Karpas-422 (cell line): ENCODE measurements around the gene ALDH1L2. TPM values are rescaled to one million over a fixed set of nuclear protein-coding genes. Genes with fewer than 3 reads are reported as not detected.

ENCODE experiments used
- DNase-seq: peaks from one replicate; pipeline ENCODE4 v3.0.0-alpha.2; 2015
- H2AFZ ChIP-seq: fragments of 200-600 bp; sonication (generic); 2 replicates; pipeline ENCODE4 v1.6.1; 2014; ENCODE audit warnings: antibody characterized with exemption, low read length, mixed read lengths
- H3K27ac ChIP-seq: fragments of 200-600 bp; sonication (generic); 2 replicates; pipeline ENCODE4 v1.5.1; 2014; ENCODE audit warnings: mild to moderate bottlenecking, low read length, moderate library complexity
- H3K27me3 ChIP-seq: fragments of 200-600 bp; sonication (generic); 2 replicates; pipeline ENCODE4 v1.6.1; 2014; ENCODE audit warnings: low read length, mixed read lengths
- H3K36me3 ChIP-seq: fragments of 200-600 bp; sonication (generic); 2 replicates; pipeline ENCODE4 v1.6.1; 2014; ENCODE audit warnings: low read length, mixed read lengths; ENCODE audit not compliant: insufficient read depth
- H3K4me1 ChIP-seq: fragments of 200-600 bp; sonication (generic); 2 replicates; pipeline ENCODE4 v1.6.1; 2014; ENCODE audit warnings: mild to moderate bottlenecking, low read length, mixed read lengths
- H3K4me2 ChIP-seq: fragments of 200-600 bp; sonication (generic); 2 replicates; pipeline ENCODE4 v1.6.1; 2014; ENCODE audit warnings: low read length, low read depth, mild to moderate bottlenecking; ENCODE audit not compliant: poor library complexity, severe bottlenecking
- H3K4me3 ChIP-seq: fragments of 200-600 bp; sonication (generic); 2 replicates; pipeline ENCODE4 v1.5.1; 2014; ENCODE audit warnings: mild to moderate bottlenecking, antibody characterized with exemption, low read length, mixed read lengths
- H3K79me2 ChIP-seq: fragments of 200-600 bp; sonication (generic); 2 replicates; pipeline ENCODE4 v1.6.1; 2014; ENCODE audit warnings: mild to moderate bottlenecking, low read length, mixed read lengths
- H3K9ac ChIP-seq: fragments of 200-600 bp; sonication (generic); 2 replicates; pipeline ENCODE4 v1.6.0; 2014; ENCODE audit warnings: low read length
- H3K9me2 ChIP-seq: fragments of 200-600 bp; sonication (generic), shearing (Covaris generic); replicated peaks from 2 replicates; pipeline ENCODE4 v1.6.0; 2014; ENCODE audit warnings: mild to moderate bottlenecking, low read length, moderate library complexity; ENCODE audit not compliant: insufficient read depth
- H3K9me3 ChIP-seq: fragments of 300-700, 200-600 bp; sonication (generic); 2 replicates; pipeline ENCODE4 v1.6.1; 2014; ENCODE audit warnings: low read length, mixed read lengths
- H4K20me1 ChIP-seq: fragments of 200-600 bp; sonication (generic); 2 replicates; pipeline ENCODE4 v1.6.1; 2014; ENCODE audit warnings: mild to moderate bottlenecking, antibody characterized with exemption, low read length, low read depth; ENCODE audit not compliant: insufficient read depth
- total RNA-seq: library from RNA; depleted of rRNA; stranded (reverse); fragments of >200 nt; shearing (Covaris generic); gene quantifications from 2 replicates; pipeline ENCODE4 v1.2.3, GENCODE V29; 2014; ENCODE audit warnings: low replicate concordance

Gene ALDH1L2
- total RNA-seq, 1 experiment from 2014 or later = not detected

- H3K4me3 ChIP-seq = no peak overlapping the region
These were observed 23.4 kb downstream of the ALDH1L2 start for GRCh38 chr12:105060715-105061378.

GRCh38 chr12:105057174-105057573 lies 27.1 kb downstream of the ALDH1L2 start:
- no peaks in the 10 kb centered on the region for H3K9me3 ChIP-seq
- no peak overlapping the region for H3K9ac ChIP-seq
- 0 out of 2 replicates have a peak, but pooled peaks cover 2% of the 10 kb centered on the region for H3K27me3 ChIP-seq
- no peak for DNase-seq
- H3K27ac ChIP-seq = no peak overlapping the region
- H4K20me1 ChIP-seq = no peaks in the 10 kb centered on the region
- no peak overlapping the region for H2AFZ ChIP-seq
- H3K4me1 ChIP-seq = peaks cover 8% of the 10 kb centered on the region
- H3K4me3 ChIP-seq = no peak overlapping the region
- no peaks in the 10 kb centered on the region for H3K79me2 ChIP-seq
- H3K4me2 ChIP-seq = no peak overlapping the region
- H3K36me3 ChIP-seq = no peaks in the 10 kb centered on the region
- no peaks in the 10 kb centered on the region for H3K9me2 ChIP-seq

More at GRCh38 chr12:105060715-105061378, 23.4 kb downstream of the ALDH1L2 start:
- no peaks in the 10 kb centered on the region for H3K4me1 ChIP-seq
- no peaks in the 10 kb centered on the region for H4K20me1 ChIP-seq
- H3K36me3 ChIP-seq = no peaks in the 10 kb centered on the region
- no peaks in the 10 kb centered on the region for H3K9me3 ChIP-seq
- no peaks in the 10 kb centered on the region for H3K79me2 ChIP-seq
- no peak overlapping the region for H3K4me2 ChIP-seq
- H3K27ac ChIP-seq = no peak overlapping the region
- H3K27me3 ChIP-seq = 0 out of 2 replicates have a peak, but pooled peaks cover 2% of the 10 kb centered on the region
- DNase-seq = no peak
- no peak overlapping the region for H2AFZ ChIP-seq
- no peaks in the 10 kb centered on the region for H3K9me2 ChIP-seq
- no peak overlapping the region for H3K9ac ChIP-seq

GRCh38 chr12:105053116-105053572 lies 31.1 kb downstream of the ALDH1L2 start:
- no peak overlapping the region for H3K4me3 ChIP-seq
- H2AFZ ChIP-seq = no peak overlapping the region
- peaks cover 16% of the 10 kb centered on the region for H3K4me1 ChIP-seq
- H3K36me3 ChIP-seq = no peaks in the 10 kb centered on the region
- H3K9me3 ChIP-seq = no peaks in the 10 kb centered on the region
- H3K9ac ChIP-seq = no peak overlapping the region
- no peaks in the 10 kb centered on the region for H4K20me1 ChIP-seq
- H3K4me2 ChIP-seq = no peak overlapping the region
- no peaks in the 10 kb centered on the region for H3K79me2 ChIP-seq
- DNase-seq = peak; percentile 91
- H3K9me2 ChIP-seq = no peaks in the 10 kb centered on the region
- 0 out of 2 replicates have a peak, but pooled peaks cover 2% of the 10 kb centered on the region for H3K27me3 ChIP-seq
- H3K27ac ChIP-seq = no peak overlapping the region

GRCh38 chr12:105051981-105052380 lies 32.3 kb downstream of the ALDH1L2 start:
- no peak overlapping the region for H2AFZ ChIP-seq

GRCh38 chr12:105048315-105048714 lies 35.9 kb downstream of the ALDH1L2 start:
- no peaks in the 10 kb centered on the region for H3K79me2 ChIP-seq
- no peak overlapping the region for H3K4me2 ChIP-seq
- no peaks in the 10 kb centered on the region for H3K36me3 ChIP-seq
- no peak overlapping the region for H2AFZ ChIP-seq
- no peaks in the 10 kb centered on the region for H4K20me1 ChIP-seq
- H3K9me3 ChIP-seq = no peaks in the 10 kb centered on the region
- H3K27ac ChIP-seq = no peak overlapping the region
- H3K9ac ChIP-seq = no peak overlapping the region
- H3K4me3 ChIP-seq = no peak overlapping the region
- no peaks in the 10 kb centered on the region for H3K9me2 ChIP-seq
- no peak for DNase-seq
- H3K4me1 ChIP-seq = peaks cover 16% of the 10 kb centered on the region
- H3K27me3 ChIP-seq = no peaks in the 10 kb centered on the region

More at GRCh38 chr12:105051981-105052380, 32.3 kb downstream of the ALDH1L2 start:
- Histone ChIP-seq H3K36me3 (no peaks in the 10 kb centered on the region), H3K9me2 (no peaks in the 10 kb centered on the region), H3K9ac (no peak overlapping the region), H3K79me2 (no peaks in the 10 kb centered on the region), H3K9me3 (no peaks in the 10 kb centered on the region), H4K20me1 (no peaks in the 10 kb centered on the region), H3K4me1 (peaks cover 16% of the 10 kb centered on the region), H3K4me3 (no peak overlapping the region), H3K27me3 (0 out of 2 replicates have a peak, but pooled peaks cover under 1% of the 10 kb centered on the region), H3K27ac (no peak overlapping the region), H3K4me2 (no peak overlapping the region)
- DNase-seq = peak; percentile 66

- H3K4me1 ChIP-seq = peaks cover 9% of the 10 kb centered on the region
- H3K9me3 ChIP-seq = no peaks in the 10 kb centered on the region
- H3K4me2 ChIP-seq = no peak overlapping the region
- H3K27ac ChIP-seq = no peak overlapping the region
- no peaks in the 10 kb centered on the region for H4K20me1 ChIP-seq
- no peaks in the 10 kb centered on the region for H3K27me3 ChIP-seq
- H3K79me2 ChIP-seq = no peaks in the 10 kb centered on the region
- H3K36me3 ChIP-seq = no peaks in the 10 kb centered on the region
- DNase-seq = no peak
- no peak overlapping the region for H2AFZ ChIP-seq
- H3K4me3 ChIP-seq = no peak overlapping the region
- H3K9me2 ChIP-seq = no peaks in the 10 kb centered on the region
- H3K9ac ChIP-seq = no peak overlapping the region
These were observed 37.0 kb downstream of the ALDH1L2 start for GRCh38 chr12:105047308-105047707.

- no peaks in the 10 kb centered on the region for H3K36me3 ChIP-seq
- no peaks in the 10 kb centered on the region for H3K27me3 ChIP-seq
- H3K79me2 ChIP-seq = no peaks in the 10 kb centered on the region
- H3K4me1 ChIP-seq = no peaks in the 10 kb centered on the region
- H2AFZ ChIP-seq = no peak overlapping the region
- no peak overlapping the region for H3K4me2 ChIP-seq
- no peak overlapping the region for H3K4me3 ChIP-seq
- no peaks in the 10 kb centered on the region for H3K9me2 ChIP-seq
- no peaks in the 10 kb centered on the region for H3K9me3 ChIP-seq
- H4K20me1 ChIP-seq = no peaks in the 10 kb centered on the region
- H3K27ac ChIP-seq = no peak overlapping the region
- no peak overlapping the region for H3K9ac ChIP-seq
- no peak for DNase-seq
These were observed 43.1 kb downstream of the ALDH1L2 start for GRCh38 chr12:105041186-105041585.

GRCh38 chr12:105040476-105040875 lies 43.8 kb downstream of the ALDH1L2 start:
- H3K36me3 ChIP-seq = no peaks in the 10 kb centered on the region
- H3K4me1 ChIP-seq = no peaks in the 10 kb centered on the region
- no peak overlapping the region for H3K9ac ChIP-seq
- no peak overlapping the region for H3K27ac ChIP-seq
- no peaks in the 10 kb centered on the region for H3K79me2 ChIP-seq
- no peaks in the 10 kb centered on the region for H3K9me3 ChIP-seq
- no peak overlapping the region for H3K4me3 ChIP-seq
- H3K27me3 ChIP-seq = no peaks in the 10 kb centered on the region
- no peak for DNase-seq
- no peak overlapping the region for H2AFZ ChIP-seq
- H3K9me2 ChIP-seq = no peaks in the 10 kb centered on the region
- no peak overlapping the region for H3K4me2 ChIP-seq
- H4K20me1 ChIP-seq = no peaks in the 10 kb centered on the region
